WTC11 (cell line): ENCODE measurements around the gene FBXL7. TPM values are rescaled to one million over a fixed set of nuclear protein-coding genes. Genes with fewer than 3 reads are reported as not detected.

ENCODE experiments used
- ATAC-seq: fragments of 200-7000 bp; cut with Tn5 transposase; 2 replicates; pipeline ENCODE4 v1.10.0; 2021; ENCODE audit warnings: mild to moderate bottlenecking, moderate library complexity
- CTCF ChIA-PET: fragments of 300-600 bp; sonication (Branson Sonifier 250); formaldehyde crosslinking; loops from one replicate; lab custom pipeline; 2021; ENCODE audit warnings: antibody characterized with exemption; lab: Charles Lee
- POLR2A ChIA-PET: fragments of 350-600 bp; sonication (Branson Sonifier 250); formaldehyde crosslinking; loops from one replicate; lab custom pipeline; 2021; ENCODE audit warnings: antibody characterized with exemption; lab: Charles Lee
- DNase-seq: peaks from one replicate; pipeline ENCODE4 v3.0.0; 2021; ENCODE audit warnings: low spot score
- H3K27ac Mint-ChIP-seq: 2 replicates; pipeline ENCODE4 v1.8.0; 2021; ENCODE audit warnings: mixed read lengths
- H3K27me3 Mint-ChIP-seq: 2 replicates; pipeline ENCODE4 v1.8.0; 2021; ENCODE audit warnings: low read depth, mild to moderate bottlenecking, moderate library complexity, mixed read lengths
- H3K36me3 Mint-ChIP-seq: 2 replicates; pipeline ENCODE4 v1.8.0; 2021; ENCODE audit warnings: mixed read lengths
- H3K4me1 Mint-ChIP-seq: 2 replicates; pipeline ENCODE4 v1.8.0; 2022; ENCODE audit warnings: mixed read lengths
- H3K4me3 Mint-ChIP-seq: 2 replicates; pipeline ENCODE4 v1.8.0; 2021; ENCODE audit warnings: mild to moderate bottlenecking, moderate library complexity, mixed read lengths
- H3K9me3 Mint-ChIP-seq: 2 replicates; pipeline ENCODE4 v1.8.0; 2021; ENCODE audit warnings: mixed read lengths
- HMGA2 ChIP-seq: fragments of 250-450 bp; sonication (Bioruptor Pico); IDR thresholded peaks from 2 replicates; pipeline ENCODE4 v1.4.0; 2021; ENCODE audit warnings: mild to moderate bottlenecking, moderate library complexity
- KAT7 ChIP-seq: sonication (generic); formaldehyde crosslinking; IDR thresholded peaks from 2 replicates; pipeline ENCODE4 v1.8.1; 2023; ENCODE audit warnings: missing genetic modification reagents, mild to moderate bottlenecking, borderline replicate concordance
- NFYB ChIP-seq: sonication (generic); formaldehyde crosslinking; conservative IDR thresholded peaks from 2 replicates; pipeline ENCODE4 v1.8.0; 2022; ENCODE audit warnings: low read depth, missing genetic modification reagents
- NR2C2 ChIP-seq: sonication (generic); formaldehyde crosslinking; IDR thresholded peaks from 2 replicates; pipeline ENCODE4 v1.8.0; 2022; ENCODE audit warnings: mild to moderate bottlenecking, missing genetic modification reagents
- SMAD3 ChIP-seq: sonication (generic); formaldehyde crosslinking; IDR thresholded peaks from 2 replicates; pipeline ENCODE4 v1.8.0; 2022; ENCODE audit warnings: missing genetic modification reagents, mild to moderate bottlenecking, borderline replicate concordance
- SMAD4 ChIP-seq: sonication (generic); formaldehyde crosslinking; IDR thresholded peaks from 2 replicates; pipeline ENCODE4 v1.8.0; 2022; ENCODE audit warnings: mild to moderate bottlenecking, missing genetic modification reagents
- SOX15 ChIP-seq: fragments of 250-450 bp; sonication (Bioruptor Pico); IDR thresholded peaks from 2 replicates; pipeline ENCODE4 v1.9.0; 2021; ENCODE audit warnings: mild to moderate bottlenecking
- SP1 ChIP-seq: sonication (generic); formaldehyde crosslinking; conservative IDR thresholded peaks from 2 replicates; pipeline ENCODE4 v1.8.1; 2022; ENCODE audit warnings: missing genetic modification reagents
- TP53 ChIP-seq: sonication (generic); formaldehyde crosslinking; IDR thresholded peaks from 2 replicates; pipeline ENCODE4 v1.8.1; 2023; ENCODE audit warnings: mild to moderate bottlenecking, missing genetic modification reagents
- ZNF219 ChIP-seq: sonication (generic); formaldehyde crosslinking; IDR thresholded peaks from 2 replicates; pipeline ENCODE4 v1.8.0; 2023; ENCODE audit warnings: missing genetic modification reagents, mild to moderate bottlenecking, borderline replicate concordance
- total RNA-seq: library from RNA; stranded (reverse); gene quantifications from 3 replicates; pipeline ENCODE4 v1.2.3, GENCODE V29; 2021
- TF ChIP-seq, protein P1 (sequence below): sonication (generic); formaldehyde crosslinking; IDR thresholded peaks from 2 replicates; pipeline ENCODE4 v1.8.1; 2023; ENCODE audit warnings: mild to moderate bottlenecking, missing genetic modification reagents, borderline replicate concordance
- TF ChIP-seq, protein P2 (sequence below): sonication (generic); formaldehyde crosslinking; IDR thresholded peaks from 2 replicates; pipeline ENCODE4 v1.8.1; 2023; ENCODE audit warnings: mild to moderate bottlenecking, missing genetic modification reagents, moderate library complexity
- TF ChIP-seq, protein P3 (sequence below): sonication (generic); formaldehyde crosslinking; IDR thresholded peaks from 2 replicates; pipeline ENCODE4 v1.8.0; 2023; ENCODE audit warnings: missing genetic modification reagents
- TF ChIP-seq, protein P4 (sequence below): sonication (generic); formaldehyde crosslinking; IDR thresholded peaks from 2 replicates; pipeline ENCODE4 v1.8.0; 2023; ENCODE audit warnings: mild to moderate bottlenecking, missing genetic modification reagents
- TF ChIP-seq, protein P5 (sequence below): sonication (generic); formaldehyde crosslinking; IDR thresholded peaks from 2 replicates; pipeline ENCODE4 v1.8.0; 2022; ENCODE audit warnings: missing genetic modification reagents
- TF ChIP-seq, protein P6 (sequence below): fragments of 250-450 bp; sonication (Bioruptor Pico); IDR thresholded peaks from 2 replicates; pipeline ENCODE4 v1.9.0; 2021; ENCODE audit warnings: mild to moderate bottlenecking
- TF ChIP-seq, protein P7 (sequence below): sonication (generic); formaldehyde crosslinking; IDR thresholded peaks from 2 replicates; pipeline ENCODE4 v1.8.1; 2023; ENCODE audit warnings: mild to moderate bottlenecking, moderate library complexity, missing genetic modification reagents
- TF ChIP-seq, protein P8 (sequence below): sonication (generic); formaldehyde crosslinking; IDR thresholded peaks from 2 replicates; pipeline ENCODE4 v1.8.1; 2022; ENCODE audit warnings: missing genetic modification reagents, borderline replicate concordance

FBXL7 gene
- total RNA-seq, 1 experiment from 2014 or later, result 13.8 TPM

DNA sequence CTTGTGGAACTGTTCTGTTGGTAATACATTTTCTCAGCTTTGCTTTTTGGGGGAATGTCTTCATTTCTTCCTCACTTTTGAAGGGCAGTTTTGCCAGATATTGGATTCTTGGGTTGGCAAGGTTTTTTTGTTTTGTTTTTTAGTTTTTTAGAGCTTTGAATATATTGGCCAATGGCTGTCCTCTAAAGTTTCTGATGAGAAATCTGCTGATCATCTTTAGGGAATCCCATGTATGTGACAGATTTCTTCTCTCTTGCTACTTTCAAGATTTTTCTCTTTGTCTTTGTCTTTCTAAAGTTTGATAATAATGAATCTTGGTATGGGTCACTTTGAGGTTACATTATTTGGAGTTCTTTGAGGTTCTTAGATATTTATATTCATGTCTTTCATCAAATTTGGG, 227.4 kb downstream of the FBXL7 start (continued):
- TF ChIP-seq, protein P1, sequence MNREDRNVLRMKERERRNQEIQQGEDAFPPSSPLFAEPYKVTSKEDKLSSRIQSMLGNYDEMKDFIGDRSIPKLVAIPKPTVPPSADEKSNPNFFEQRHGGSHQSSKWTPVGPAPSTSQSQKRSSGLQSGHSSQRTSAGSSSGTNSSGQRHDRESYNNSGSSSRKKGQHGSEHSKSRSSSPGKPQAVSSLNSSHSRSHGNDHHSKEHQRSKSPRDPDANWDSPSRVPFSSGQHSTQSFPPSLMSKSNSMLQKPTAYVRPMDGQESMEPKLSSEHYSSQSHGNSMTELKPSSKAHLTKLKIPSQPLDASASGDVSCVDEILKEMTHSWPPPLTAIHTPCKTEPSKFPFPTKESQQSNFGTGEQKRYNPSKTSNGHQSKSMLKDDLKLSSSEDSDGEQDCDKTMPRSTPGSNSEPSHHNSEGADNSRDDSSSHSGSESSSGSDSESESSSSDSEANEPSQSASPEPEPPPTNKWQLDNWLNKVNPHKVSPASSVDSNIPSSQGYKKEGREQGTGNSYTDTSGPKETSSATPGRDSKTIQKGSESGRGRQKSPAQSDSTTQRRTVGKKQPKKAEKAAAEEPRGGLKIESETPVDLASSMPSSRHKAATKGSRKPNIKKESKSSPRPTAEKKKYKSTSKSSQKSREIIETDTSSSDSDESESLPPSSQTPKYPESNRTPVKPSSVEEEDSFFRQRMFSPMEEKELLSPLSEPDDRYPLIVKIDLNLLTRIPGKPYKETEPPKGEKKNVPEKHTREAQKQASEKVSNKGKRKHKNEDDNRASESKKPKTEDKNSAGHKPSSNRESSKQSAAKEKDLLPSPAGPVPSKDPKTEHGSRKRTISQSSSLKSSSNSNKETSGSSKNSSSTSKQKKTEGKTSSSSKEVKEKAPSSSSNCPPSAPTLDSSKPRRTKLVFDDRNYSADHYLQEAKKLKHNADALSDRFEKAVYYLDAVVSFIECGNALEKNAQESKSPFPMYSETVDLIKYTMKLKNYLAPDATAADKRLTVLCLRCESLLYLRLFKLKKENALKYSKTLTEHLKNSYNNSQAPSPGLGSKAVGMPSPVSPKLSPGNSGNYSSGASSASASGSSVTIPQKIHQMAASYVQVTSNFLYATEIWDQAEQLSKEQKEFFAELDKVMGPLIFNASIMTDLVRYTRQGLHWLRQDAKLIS (CRISPR knock-in tag), result no peak
- TF ChIP-seq, protein P2, sequence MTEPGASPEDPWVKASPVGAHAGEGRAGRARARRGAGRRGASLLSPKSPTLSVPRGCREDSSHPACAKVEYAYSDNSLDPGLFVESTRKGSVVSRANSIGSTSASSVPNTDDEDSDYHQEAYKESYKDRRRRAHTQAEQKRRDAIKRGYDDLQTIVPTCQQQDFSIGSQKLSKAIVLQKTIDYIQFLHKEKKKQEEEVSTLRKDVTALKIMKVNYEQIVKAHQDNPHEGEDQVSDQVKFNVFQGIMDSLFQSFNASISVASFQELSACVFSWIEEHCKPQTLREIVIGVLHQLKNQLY, result no peak
- TF ChIP-seq NR2C2, result no peak
- TF ChIP-seq, protein P3, sequence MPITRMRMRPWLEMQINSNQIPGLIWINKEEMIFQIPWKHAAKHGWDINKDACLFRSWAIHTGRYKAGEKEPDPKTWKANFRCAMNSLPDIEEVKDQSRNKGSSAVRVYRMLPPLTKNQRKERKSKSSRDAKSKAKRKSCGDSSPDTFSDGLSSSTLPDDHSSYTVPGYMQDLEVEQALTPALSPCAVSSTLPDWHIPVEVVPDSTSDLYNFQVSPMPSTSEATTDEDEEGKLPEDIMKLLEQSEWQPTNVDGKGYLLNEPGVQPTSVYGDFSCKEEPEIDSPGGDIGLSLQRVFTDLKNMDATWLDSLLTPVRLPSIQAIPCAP (CRISPR knock-in tag), result no peak
- no peak for TF ChIP-seq ZNF219 (CRISPR knock-in tag)
- TF ChIP-seq, all 79 proteins: peak for 0

DNA sequence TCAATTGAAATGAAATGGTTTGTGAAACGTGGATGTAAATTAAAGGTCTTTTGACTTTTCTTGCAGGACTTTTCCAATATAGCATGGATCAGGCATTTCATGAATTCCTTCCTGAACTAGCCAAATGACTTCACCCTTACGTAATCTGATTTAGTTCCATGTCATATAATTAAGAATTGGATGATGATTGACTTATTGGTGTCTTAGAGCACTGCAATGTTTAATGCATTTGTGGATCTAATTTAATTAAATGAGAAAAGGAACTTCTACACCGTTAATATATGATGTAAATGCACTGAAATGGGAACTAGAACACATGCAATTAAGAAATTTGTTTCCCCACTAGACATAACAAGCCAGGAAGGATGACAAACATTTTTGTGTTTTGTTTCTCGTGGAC, 228.8 kb downstream of the FBXL7 start:
- Mint-ChIP-seq H3K4me3 (no peak overlapping the region), H3K9me3 (peaks cover 40% of the 10 kb centered on the region), H3K36me3 (peaks cover 19% of the 10 kb centered on the region), H3K4me1 (peaks cover 4% of the 10 kb centered on the region; the same call in 1 of the 2 replicates), H3K27me3 (no peaks in the 10 kb centered on the region; the same call in 1 of the 2 replicates), H3K27ac (no peak overlapping the region)
- ATAC-seq, result no peak
- ChIA-PET CTCF (no interaction called here), POLR2A (no interaction called here)
- no peak for DNase-seq
- TF ChIP-seq, protein P4, sequence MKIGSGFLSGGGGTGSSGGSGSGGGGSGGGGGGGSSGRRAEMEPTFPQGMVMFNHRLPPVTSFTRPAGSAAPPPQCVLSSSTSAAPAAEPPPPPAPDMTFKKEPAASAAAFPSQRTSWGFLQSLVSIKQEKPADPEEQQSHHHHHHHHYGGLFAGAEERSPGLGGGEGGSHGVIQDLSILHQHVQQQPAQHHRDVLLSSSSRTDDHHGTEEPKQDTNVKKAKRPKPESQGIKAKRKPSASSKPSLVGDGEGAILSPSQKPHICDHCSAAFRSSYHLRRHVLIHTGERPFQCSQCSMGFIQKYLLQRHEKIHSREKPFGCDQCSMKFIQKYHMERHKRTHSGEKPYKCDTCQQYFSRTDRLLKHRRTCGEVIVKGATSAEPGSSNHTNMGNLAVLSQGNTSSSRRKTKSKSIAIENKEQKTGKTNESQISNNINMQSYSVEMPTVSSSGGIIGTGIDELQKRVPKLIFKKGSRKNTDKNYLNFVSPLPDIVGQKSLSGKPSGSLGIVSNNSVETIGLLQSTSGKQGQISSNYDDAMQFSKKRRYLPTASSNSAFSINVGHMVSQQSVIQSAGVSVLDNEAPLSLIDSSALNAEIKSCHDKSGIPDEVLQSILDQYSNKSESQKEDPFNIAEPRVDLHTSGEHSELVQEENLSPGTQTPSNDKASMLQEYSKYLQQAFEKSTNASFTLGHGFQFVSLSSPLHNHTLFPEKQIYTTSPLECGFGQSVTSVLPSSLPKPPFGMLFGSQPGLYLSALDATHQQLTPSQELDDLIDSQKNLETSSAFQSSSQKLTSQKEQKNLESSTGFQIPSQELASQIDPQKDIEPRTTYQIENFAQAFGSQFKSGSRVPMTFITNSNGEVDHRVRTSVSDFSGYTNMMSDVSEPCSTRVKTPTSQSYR (CRISPR knock-in tag), result no peak
- TF ChIP-seq SOX15 (CRISPR knock-in tag), result no peak
- TF ChIP-seq, protein P5, sequence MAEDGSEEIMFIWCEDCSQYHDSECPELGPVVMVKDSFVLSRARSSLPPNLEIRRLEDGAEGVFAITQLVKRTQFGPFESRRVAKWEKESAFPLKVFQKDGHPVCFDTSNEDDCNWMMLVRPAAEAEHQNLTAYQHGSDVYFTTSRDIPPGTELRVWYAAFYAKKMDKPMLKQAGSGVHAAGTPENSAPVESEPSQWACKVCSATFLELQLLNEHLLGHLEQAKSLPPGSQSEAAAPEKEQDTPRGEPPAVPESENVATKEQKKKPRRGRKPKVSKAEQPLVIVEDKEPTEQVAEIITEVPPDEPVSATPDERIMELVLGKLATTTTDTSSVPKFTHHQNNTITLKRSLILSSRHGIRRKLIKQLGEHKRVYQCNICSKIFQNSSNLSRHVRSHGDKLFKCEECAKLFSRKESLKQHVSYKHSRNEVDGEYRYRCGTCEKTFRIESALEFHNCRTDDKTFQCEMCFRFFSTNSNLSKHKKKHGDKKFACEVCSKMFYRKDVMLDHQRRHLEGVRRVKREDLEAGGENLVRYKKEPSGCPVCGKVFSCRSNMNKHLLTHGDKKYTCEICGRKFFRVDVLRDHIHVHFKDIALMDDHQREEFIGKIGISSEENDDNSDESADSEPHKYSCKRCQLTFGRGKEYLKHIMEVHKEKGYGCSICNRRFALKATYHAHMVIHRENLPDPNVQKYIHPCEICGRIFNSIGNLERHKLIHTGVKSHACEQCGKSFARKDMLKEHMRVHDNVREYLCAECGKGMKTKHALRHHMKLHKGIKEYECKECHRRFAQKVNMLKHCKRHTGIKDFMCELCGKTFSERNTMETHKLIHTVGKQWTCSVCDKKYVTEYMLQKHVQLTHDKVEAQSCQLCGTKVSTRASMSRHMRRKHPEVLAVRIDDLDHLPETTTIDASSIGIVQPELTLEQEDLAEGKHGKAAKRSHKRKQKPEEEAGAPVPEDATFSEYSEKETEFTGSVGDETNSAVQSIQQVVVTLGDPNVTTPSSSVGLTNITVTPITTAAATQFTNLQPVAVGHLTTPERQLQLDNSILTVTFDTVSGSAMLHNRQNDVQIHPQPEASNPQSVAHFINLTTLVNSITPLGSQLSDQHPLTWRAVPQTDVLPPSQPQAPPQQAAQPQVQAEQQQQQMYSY (CRISPR knock-in tag), result no peak
- no peak for TF ChIP-seq KAT7 (CRISPR knock-in tag)
- TF ChIP-seq HMGA2 (CRISPR knock-in tag), result no peak
- TF ChIP-seq SMAD4 (CRISPR knock-in tag), result no peak
- TF ChIP-seq, protein P6, sequence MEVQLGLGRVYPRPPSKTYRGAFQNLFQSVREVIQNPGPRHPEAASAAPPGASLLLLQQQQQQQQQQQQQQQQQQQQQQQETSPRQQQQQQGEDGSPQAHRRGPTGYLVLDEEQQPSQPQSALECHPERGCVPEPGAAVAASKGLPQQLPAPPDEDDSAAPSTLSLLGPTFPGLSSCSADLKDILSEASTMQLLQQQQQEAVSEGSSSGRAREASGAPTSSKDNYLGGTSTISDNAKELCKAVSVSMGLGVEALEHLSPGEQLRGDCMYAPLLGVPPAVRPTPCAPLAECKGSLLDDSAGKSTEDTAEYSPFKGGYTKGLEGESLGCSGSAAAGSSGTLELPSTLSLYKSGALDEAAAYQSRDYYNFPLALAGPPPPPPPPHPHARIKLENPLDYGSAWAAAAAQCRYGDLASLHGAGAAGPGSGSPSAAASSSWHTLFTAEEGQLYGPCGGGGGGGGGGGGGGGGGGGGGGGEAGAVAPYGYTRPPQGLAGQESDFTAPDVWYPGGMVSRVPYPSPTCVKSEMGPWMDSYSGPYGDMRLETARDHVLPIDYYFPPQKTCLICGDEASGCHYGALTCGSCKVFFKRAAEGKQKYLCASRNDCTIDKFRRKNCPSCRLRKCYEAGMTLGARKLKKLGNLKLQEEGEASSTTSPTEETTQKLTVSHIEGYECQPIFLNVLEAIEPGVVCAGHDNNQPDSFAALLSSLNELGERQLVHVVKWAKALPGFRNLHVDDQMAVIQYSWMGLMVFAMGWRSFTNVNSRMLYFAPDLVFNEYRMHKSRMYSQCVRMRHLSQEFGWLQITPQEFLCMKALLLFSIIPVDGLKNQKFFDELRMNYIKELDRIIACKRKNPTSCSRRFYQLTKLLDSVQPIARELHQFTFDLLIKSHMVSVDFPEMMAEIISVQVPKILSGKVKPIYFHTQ, result no peak
- TF ChIP-seq, protein P7, sequence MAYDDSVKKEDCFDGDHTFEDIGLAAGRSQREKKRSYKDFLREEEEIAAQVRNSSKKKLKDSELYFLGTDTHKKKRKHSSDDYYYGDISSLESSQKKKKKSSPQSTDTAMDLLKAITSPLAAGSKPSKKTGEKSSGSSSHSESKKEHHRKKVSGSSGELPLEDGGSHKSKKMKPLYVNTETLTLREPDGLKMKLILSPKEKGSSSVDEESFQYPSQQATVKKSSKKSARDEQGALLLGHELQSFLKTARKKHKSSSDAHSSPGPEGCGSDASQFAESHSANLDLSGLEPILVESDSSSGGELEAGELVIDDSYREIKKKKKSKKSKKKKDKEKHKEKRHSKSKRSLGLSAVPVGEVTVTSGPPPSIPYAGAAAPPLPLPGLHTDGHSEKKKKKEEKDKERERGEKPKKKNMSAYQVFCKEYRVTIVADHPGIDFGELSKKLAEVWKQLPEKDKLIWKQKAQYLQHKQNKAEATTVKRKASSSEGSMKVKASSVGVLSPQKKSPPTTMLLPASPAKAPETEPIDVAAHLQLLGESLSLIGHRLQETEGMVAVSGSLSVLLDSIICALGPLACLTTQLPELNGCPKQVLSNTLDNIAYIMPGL (CRISPR knock-in tag), result no peak
- TF ChIP-seq, protein P8, sequence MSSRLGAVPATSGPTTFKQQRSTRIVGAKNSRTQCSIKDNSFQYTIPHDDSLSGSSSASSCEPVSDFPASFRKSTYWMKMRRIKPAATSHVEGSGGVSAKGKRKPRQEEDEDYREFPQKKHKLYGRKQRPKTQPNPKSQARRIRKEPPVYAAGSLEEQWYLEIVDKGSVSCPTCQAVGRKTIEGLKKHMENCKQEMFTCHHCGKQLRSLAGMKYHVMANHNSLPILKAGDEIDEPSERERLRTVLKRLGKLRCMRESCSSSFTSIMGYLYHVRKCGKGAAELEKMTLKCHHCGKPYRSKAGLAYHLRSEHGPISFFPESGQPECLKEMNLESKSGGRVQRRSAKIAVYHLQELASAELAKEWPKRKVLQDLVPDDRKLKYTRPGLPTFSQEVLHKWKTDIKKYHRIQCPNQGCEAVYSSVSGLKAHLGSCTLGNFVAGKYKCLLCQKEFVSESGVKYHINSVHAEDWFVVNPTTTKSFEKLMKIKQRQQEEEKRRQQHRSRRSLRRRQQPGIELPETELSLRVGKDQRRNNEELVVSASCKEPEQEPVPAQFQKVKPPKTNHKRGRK (CRISPR knock-in tag), result no peak
- TF ChIP-seq NFYB, result no peak
- TF ChIP-seq SMAD3, result no peak
- no peak for TF ChIP-seq SP1 (CRISPR knock-in tag)
- no peak for TF ChIP-seq TP53 (CRISPR knock-in tag)
